ENCODE data around the gene RPL28. TPM values are rescaled to one million over a fixed set of nuclear protein-coding genes. Genes with fewer than 3 reads are reported as not detected.
A peak's percentile ranks its signal among the peaks of the same experiment; 100 is the strongest.

Gene RPL28
- total RNA-seq, 1 donor from 2014 or later = 2,000 TPM

- Mint-ChIP-seq H3K36me3 (ENCODE audit: unreplicated experiment) (peaks cover 6% of the 10 kb centered on the region), H3K4me3 (ENCODE audit: unreplicated experiment) (no peak overlapping the region), H3K27me3 (ENCODE audit: unreplicated experiment) (no peaks in the 10 kb centered on the region), H3K27ac (ENCODE audit: unreplicated experiment) (no peak overlapping the region), H3K4me1 (ENCODE audit: unreplicated experiment) (peaks cover 21% of the 10 kb centered on the region), H3K9me3 (ENCODE audit: unreplicated experiment) (no peaks in the 10 kb centered on the region)
- TF ChIP-seq CTCF (IDR thresholded peaks at IDR 0.05) = no peak
- no peak for DNase-seq (ENCODE audit: extremely low spot score, unreplicated experiment)
These were observed 3.7 kb upstream of the RPL28 start for GRCh38 chr19:55382013-55382412.

GRCh38 chr19:55382522-55383054, 3.1 kb upstream of the RPL28 start:
- H3K4me1 Mint-ChIP-seq (ENCODE audit: unreplicated experiment) = peaks cover 27% of the 10 kb centered on the region
- no peak overlapping the region for H3K27ac Mint-ChIP-seq (ENCODE audit: unreplicated experiment)
- DNase-seq (ENCODE audit: extremely low spot score, unreplicated experiment) = no peak
- no peaks in the 10 kb centered on the region for H3K9me3 Mint-ChIP-seq (ENCODE audit: unreplicated experiment)
- H3K27me3 Mint-ChIP-seq (ENCODE audit: unreplicated experiment) = no peaks in the 10 kb centered on the region
- peaks cover 8% of the 10 kb centered on the region for H3K36me3 Mint-ChIP-seq (ENCODE audit: unreplicated experiment)
- TF ChIP-seq CTCF (IDR thresholded peaks at IDR 0.05) = no peak
- peak overlapping the region; percentile 71 for H3K4me3 Mint-ChIP-seq (ENCODE audit: unreplicated experiment)

- Mint-ChIP-seq H3K9me3 (ENCODE audit: unreplicated experiment) (no peaks in the 10 kb centered on the region), H3K4me3 (ENCODE audit: unreplicated experiment) (peak overlapping the region; percentile 71), H3K27ac (ENCODE audit: unreplicated experiment) (peak overlapping the region; percentile 73), H3K36me3 (ENCODE audit: unreplicated experiment) (peaks cover 9% of the 10 kb centered on the region), H3K4me1 (ENCODE audit: unreplicated experiment) (peaks cover 34% of the 10 kb centered on the region), H3K27me3 (ENCODE audit: unreplicated experiment) (no peaks in the 10 kb centered on the region)
- DNase-seq (ENCODE audit: extremely low spot score, unreplicated experiment) = no peak
- TF ChIP-seq CTCF (IDR thresholded peaks at IDR 0.05) = peak; percentile 40
These were observed 2.2 kb upstream of the RPL28 start for GRCh38 chr19:55383279-55384130.

GRCh38 chr19:55384131-55384919, 1.4 kb upstream of the RPL28 start, which contains the start of gene TMEM238:
Gene TMEM238 (minus strand): TSS chr19:55384292. CDS start chr19:55384259, 33 bp downstream.
- H3K36me3 Mint-ChIP-seq (ENCODE audit: unreplicated experiment) = peaks cover 9% of the 10 kb centered on the region
- H3K27ac Mint-ChIP-seq (ENCODE audit: unreplicated experiment) = peak within 1 kb of the TSS; percentile 96
- peak within 1 kb of the TSS; percentile 99 for H3K4me3 Mint-ChIP-seq (ENCODE audit: unreplicated experiment)
- no peaks in the 10 kb centered on the region for H3K9me3 Mint-ChIP-seq (ENCODE audit: unreplicated experiment)
- DNase-seq (ENCODE audit: extremely low spot score, unreplicated experiment) = no peak
- H3K4me1 Mint-ChIP-seq (ENCODE audit: unreplicated experiment) = peaks cover 40% of the 10 kb centered on the region
- TF ChIP-seq CTCF (IDR thresholded peaks at IDR 0.05) = no peak
- H3K27me3 Mint-ChIP-seq (ENCODE audit: unreplicated experiment) = no peaks in the 10 kb centered on the region
